Measurements from ENCODE around the gene CCDC40. TPM values are rescaled to one million over a fixed set of nuclear protein-coding genes. Genes with fewer than 3 reads are reported as not detected.

CCDC40 gene
- total and polyA plus RNA-seq, 2 donors (not counting 1 experiment from before 2014, with no cell fraction given), result 0.53 to 1.5 TPM

DNA sequence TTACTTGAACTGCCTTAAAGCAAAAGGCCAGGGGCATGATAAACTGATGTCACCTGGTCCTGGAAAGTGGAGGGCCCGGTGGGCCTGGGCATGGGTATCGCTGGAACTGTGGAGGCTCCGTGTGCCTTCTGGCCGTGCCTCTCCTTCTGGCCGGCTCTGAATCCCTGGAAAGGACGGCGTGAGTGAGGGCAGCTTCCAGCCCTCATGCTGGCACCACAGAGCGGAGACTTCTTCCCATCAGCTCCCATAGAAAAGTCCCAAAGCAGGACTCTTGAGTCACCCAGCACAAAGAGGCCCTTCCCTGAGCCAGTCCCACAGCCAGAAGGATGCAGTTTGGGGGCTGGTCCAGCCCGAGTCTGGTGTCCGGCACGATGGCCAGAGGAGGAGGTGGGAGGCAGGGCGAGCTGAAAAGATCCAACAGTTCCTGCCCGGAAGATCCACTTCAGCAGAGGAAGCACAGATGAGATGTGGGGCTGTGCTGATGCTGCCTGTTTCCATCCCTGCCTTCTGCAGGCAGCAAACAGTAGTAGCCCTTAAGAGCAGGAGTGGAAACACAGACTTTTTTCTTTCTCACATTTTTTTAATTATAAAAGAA is 72.7 kb downstream of the CCDC40 start:
- no peak for TF ChIP-seq EZH2 (IDR thresholded peaks at IDR 0.05; ENCODE audit: low read length, missing control alignments)
- TF ChIP-seq, protein P1, sequence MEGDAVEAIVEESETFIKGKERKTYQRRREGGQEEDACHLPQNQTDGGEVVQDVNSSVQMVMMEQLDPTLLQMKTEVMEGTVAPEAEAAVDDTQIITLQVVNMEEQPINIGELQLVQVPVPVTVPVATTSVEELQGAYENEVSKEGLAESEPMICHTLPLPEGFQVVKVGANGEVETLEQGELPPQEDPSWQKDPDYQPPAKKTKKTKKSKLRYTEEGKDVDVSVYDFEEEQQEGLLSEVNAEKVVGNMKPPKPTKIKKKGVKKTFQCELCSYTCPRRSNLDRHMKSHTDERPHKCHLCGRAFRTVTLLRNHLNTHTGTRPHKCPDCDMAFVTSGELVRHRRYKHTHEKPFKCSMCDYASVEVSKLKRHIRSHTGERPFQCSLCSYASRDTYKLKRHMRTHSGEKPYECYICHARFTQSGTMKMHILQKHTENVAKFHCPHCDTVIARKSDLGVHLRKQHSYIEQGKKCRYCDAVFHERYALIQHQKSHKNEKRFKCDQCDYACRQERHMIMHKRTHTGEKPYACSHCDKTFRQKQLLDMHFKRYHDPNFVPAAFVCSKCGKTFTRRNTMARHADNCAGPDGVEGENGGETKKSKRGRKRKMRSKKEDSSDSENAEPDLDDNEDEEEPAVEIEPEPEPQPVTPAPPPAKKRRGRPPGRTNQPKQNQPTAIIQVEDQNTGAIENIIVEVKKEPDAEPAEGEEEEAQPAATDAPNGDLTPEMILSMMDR (conservative IDR thresholded peaks at IDR 0.05 in 1 of 2, IDR thresholded peaks at IDR 0.05 in 1 of 2; ENCODE audit: low read depth in 1 of 2, low read length in 2 of 2), result no peak
- Histone ChIP-seq H3K27me3 (ENCODE audit: control insufficient read depth, insufficient read depth, low read length) (no peaks in the 10 kb centered on the region), H3K9me3 (ENCODE audit: control insufficient read depth, insufficient read depth, low read depth, low read length) (no peaks in the 10 kb centered on the region), H3K4me2 (ENCODE audit: extremely low read depth, insufficient read depth, low read length) (no peak overlapping the region), H3K4me3 (replicated peaks in 1 of 4; ENCODE audit: control extremely low read depth in 1 of 4, insufficient read depth in 1 of 4, low read depth in 3 of 4, low read length in 4 of 4) (no peak overlapping the region), H3K4me1 (ENCODE audit: control insufficient read depth, extremely low read depth, insufficient read depth, low read length) (no peaks in the 10 kb centered on the region), H4K20me1 (ENCODE audit: control insufficient read depth, extremely low read depth, insufficient read depth, low read length) (no peaks in the 10 kb centered on the region), H3K9ac (ENCODE audit: insufficient read depth, low read length) (no peak overlapping the region), H3K36me3 (ENCODE audit: control insufficient read depth, insufficient read depth, low read length) (no peaks in the 10 kb centered on the region), H2AFZ (ENCODE audit: low read length) (no peak overlapping the region), H3K79me2 (ENCODE audit: control insufficient read depth, insufficient read depth, low read length) (no peaks in the 10 kb centered on the region), H3K27ac (ENCODE audit: insufficient read depth, low read length) (no peak overlapping the region)
- DNase-seq (ENCODE audit: low read depth in 2 of 2), result no peak

DNA sequence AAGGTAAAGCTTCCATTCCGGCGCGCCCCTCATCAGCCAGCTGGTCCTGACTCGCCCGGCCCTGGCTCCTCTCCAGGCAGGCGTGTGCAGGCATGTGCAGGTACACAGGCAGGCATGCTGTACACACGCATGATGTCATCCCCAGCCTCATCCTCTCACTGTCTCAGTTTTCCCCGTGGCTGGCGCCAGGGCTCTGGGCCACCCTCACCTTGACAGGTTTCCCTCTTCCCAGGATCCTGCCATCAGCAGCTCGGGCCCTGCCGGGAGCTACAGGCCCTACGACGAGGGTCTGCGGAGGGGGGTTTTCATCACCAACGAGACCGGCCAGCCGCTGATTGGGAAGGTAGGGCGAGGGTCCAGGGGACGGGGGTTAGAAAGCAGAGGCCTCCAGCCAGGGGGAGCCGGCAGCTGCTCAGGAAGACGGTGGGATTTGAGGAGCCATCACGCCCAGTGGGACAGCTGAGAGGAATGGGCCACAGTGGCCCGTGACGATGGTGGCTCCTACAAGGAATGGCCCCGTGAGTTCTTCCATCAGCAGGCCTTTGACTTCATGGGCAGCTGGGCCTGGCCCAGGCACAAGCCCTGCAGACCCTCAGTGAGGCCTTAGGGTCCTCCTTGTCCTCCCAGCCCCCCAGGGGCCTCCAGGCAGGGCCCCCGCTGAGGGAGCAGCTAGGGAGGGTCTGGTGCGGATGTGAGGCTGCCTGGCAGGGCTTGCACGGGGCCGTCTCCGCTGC is 73.4 kb downstream of the CCDC40 start:
- H3K4me2 ChIP-seq (ENCODE audit: extremely low read depth, insufficient read depth, low read length), result no peak overlapping the region
- H4K20me1 ChIP-seq (ENCODE audit: control insufficient read depth, extremely low read depth, insufficient read depth, low read length), result no peaks in the 10 kb centered on the region
- no peaks in the 10 kb centered on the region for H3K9me3 ChIP-seq (ENCODE audit: control insufficient read depth, insufficient read depth, low read depth, low read length)
- no peaks in the 10 kb centered on the region for H3K36me3 ChIP-seq (ENCODE audit: control insufficient read depth, insufficient read depth, low read length)
- no peak overlapping the region for H2AFZ ChIP-seq (ENCODE audit: low read length)
- no peak overlapping the region for H3K9ac ChIP-seq (ENCODE audit: insufficient read depth, low read length)
- H3K4me3 ChIP-seq (replicated peaks in 1 of 4; ENCODE audit: control extremely low read depth in 1 of 4, insufficient read depth in 1 of 4, low read depth in 3 of 4, low read length in 4 of 4), result no peak overlapping the region
- no peak overlapping the region for H3K27ac ChIP-seq (ENCODE audit: insufficient read depth, low read length)
- no peak for DNase-seq (ENCODE audit: low read depth in 2 of 2)
- no peaks in the 10 kb centered on the region for H3K4me1 ChIP-seq (ENCODE audit: control insufficient read depth, extremely low read depth, insufficient read depth, low read length)
- H3K79me2 ChIP-seq (ENCODE audit: control insufficient read depth, insufficient read depth, low read length), result no peaks in the 10 kb centered on the region
- TF ChIP-seq, protein P1 (conservative IDR thresholded peaks at IDR 0.05 in 1 of 2, IDR thresholded peaks at IDR 0.05 in 1 of 2; ENCODE audit: low read depth in 1 of 2, low read length in 2 of 2), result no peak
- TF ChIP-seq EZH2 (IDR thresholded peaks at IDR 0.05; ENCODE audit: low read length, missing control alignments), result no peak
- H3K27me3 ChIP-seq (ENCODE audit: control insufficient read depth, insufficient read depth, low read length), result no peaks in the 10 kb centered on the region

DNA sequence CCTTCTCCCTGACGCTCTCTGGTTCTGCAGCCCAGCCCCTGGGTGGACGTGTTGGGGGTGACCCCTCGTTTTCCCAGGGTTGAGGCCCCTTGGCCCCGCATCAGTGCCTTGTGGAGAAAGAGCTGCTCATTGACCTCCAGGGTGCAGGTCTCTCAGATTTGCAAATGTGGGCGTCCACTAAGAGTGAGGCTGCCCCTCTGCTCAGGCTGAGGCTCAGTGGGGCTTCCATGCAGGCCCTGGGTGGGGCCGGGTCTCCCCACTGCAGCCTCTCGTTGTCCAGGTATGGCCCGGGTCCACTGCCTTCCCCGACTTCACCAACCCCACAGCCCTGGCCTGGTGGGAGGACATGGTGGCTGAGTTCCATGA is 74.0 kb downstream of the CCDC40 start:
- Histone ChIP-seq H3K4me1 (ENCODE audit: control insufficient read depth, extremely low read depth, insufficient read depth, low read length) (no peaks in the 10 kb centered on the region), H3K9ac (ENCODE audit: insufficient read depth, low read length) (no peak overlapping the region), H4K20me1 (ENCODE audit: control insufficient read depth, extremely low read depth, insufficient read depth, low read length) (no peaks in the 10 kb centered on the region), H3K36me3 (ENCODE audit: control insufficient read depth, insufficient read depth, low read length) (no peaks in the 10 kb centered on the region), H3K27me3 (ENCODE audit: control insufficient read depth, insufficient read depth, low read length) (no peaks in the 10 kb centered on the region), H2AFZ (ENCODE audit: low read length) (no peak overlapping the region), H3K9me3 (ENCODE audit: control insufficient read depth, insufficient read depth, low read depth, low read length) (no peaks in the 10 kb centered on the region), H3K4me2 (ENCODE audit: extremely low read depth, insufficient read depth, low read length) (no peak overlapping the region), H3K27ac (ENCODE audit: insufficient read depth, low read length) (no peak overlapping the region), H3K79me2 (ENCODE audit: control insufficient read depth, insufficient read depth, low read length) (no peaks in the 10 kb centered on the region), H3K4me3 (replicated peaks in 1 of 4; ENCODE audit: control extremely low read depth in 1 of 4, insufficient read depth in 1 of 4, low read depth in 3 of 4, low read length in 4 of 4) (no peak overlapping the region)
- no peak for DNase-seq (ENCODE audit: low read depth in 2 of 2)
- TF ChIP-seq, protein P1 (conservative IDR thresholded peaks at IDR 0.05 in 1 of 2, IDR thresholded peaks at IDR 0.05 in 1 of 2; ENCODE audit: low read depth in 1 of 2, low read length in 2 of 2), result no peak
- TF ChIP-seq EZH2 (IDR thresholded peaks at IDR 0.05; ENCODE audit: low read length, missing control alignments), result no peak

Measured in fibroblast of lung (primary cell).